GM23338 (cell line): Measurements from ENCODE around the gene TTC28. TPM values are rescaled to one million over a fixed set of nuclear protein-coding genes. Genes with fewer than 3 reads are reported as not detected.

Source experiments
- ATAC-seq: fragments of 200-7000 bp; cut with Tn5 transposase; 3 replicates; pipeline ENCODE4 v1.9.1; 2020
- DNase-seq: peaks from one replicate; pipeline ENCODE4 v3.0.0-alpha.2; 2015; ENCODE audit warnings: low spot score
- H2AFZ ChIP-seq: fragments of 200-600 bp; sonication (generic); 2 replicates; pipeline ENCODE4 v1.8.0; 2016; ENCODE audit warnings: antibody characterized with exemption, mild to moderate bottlenecking, moderate library complexity
- H3F3A ChIP-seq: fragments of 200-600 bp; sonication (generic); replicated peaks from 2 replicates; pipeline ENCODE4 v1.8.0; 2017; ENCODE audit warnings: antibody characterized with exemption, mixed run types, low read depth
- H3K27ac ChIP-seq: fragments of 200-600 bp; sonication (generic); 2 replicates; pipeline ENCODE4 v1.6.1; 2016; ENCODE audit warnings: low read depth
- H3K27me3 ChIP-seq: fragments of 200-600 bp; sonication (generic); 2 replicates; pipeline ENCODE4 v1.8.0; 2016; ENCODE audit warnings: mild to moderate bottlenecking, mixed run types, moderate library complexity; ENCODE audit not compliant: insufficient read depth
- H3K36me3 ChIP-seq: fragments of 200-600 bp; sonication (generic); 2 replicates; pipeline ENCODE4 v1.8.0; 2016; ENCODE audit warnings: mild to moderate bottlenecking; ENCODE audit not compliant: insufficient read depth
- H3K4me1 ChIP-seq: fragments of 200-600 bp; sonication (generic); 2 replicates; pipeline ENCODE4 v1.8.0; 2016; ENCODE audit warnings: mild to moderate bottlenecking, moderate library complexity; ENCODE audit not compliant: insufficient read depth
- H3K4me2 ChIP-seq: fragments of 200-600 bp; sonication (generic); 2 replicates; pipeline ENCODE4 v1.7.1; 2017; ENCODE audit warnings: mixed run types
- H3K4me3 ChIP-seq: fragments of 200-600 bp; sonication (generic); 2 replicates; pipeline ENCODE4 v1.6.1; 2016; ENCODE audit warnings: mixed run types
- H3K79me2 ChIP-seq: fragments of 200-600 bp; sonication (generic); replicated peaks from 2 replicates; pipeline ENCODE4 v1.8.0; 2017; ENCODE audit warnings: mild to moderate bottlenecking; ENCODE audit not compliant: insufficient read depth
- H3K9me2 ChIP-seq: fragments of 200-600 bp; sonication (generic); 2 replicates; pipeline ENCODE4 v1.8.0; 2017; ENCODE audit not compliant: insufficient read depth
- H4K20me1 ChIP-seq: fragments of 200-600 bp; sonication (generic); replicated peaks from 2 replicates; pipeline ENCODE4 v1.8.0; 2017; ENCODE audit warnings: mild to moderate bottlenecking; ENCODE audit not compliant: insufficient read depth
- H3K27ac Mint-ChIP-seq: 2 replicates; pipeline ENCODE4 v1.8.0; 2020; ENCODE audit warnings: inconsistent platforms, mild to moderate bottlenecking, moderate library complexity, mixed read lengths
- H3K27me3 Mint-ChIP-seq: 3 replicates; pipeline ENCODE4 v1.8.0; 2022; ENCODE audit warnings: low read depth, mild to moderate bottlenecking, moderate library complexity, mixed read lengths, inconsistent platforms; ENCODE audit not compliant: insufficient read depth, poor library complexity
- H3K36me3 Mint-ChIP-seq: 3 replicates; pipeline ENCODE4 v1.8.0; 2021; ENCODE audit warnings: low read depth, mild to moderate bottlenecking, inconsistent platforms, moderate library complexity, mixed read lengths
- H3K4me1 Mint-ChIP-seq: 3 replicates; pipeline ENCODE4 v1.8.0; 2020; ENCODE audit warnings: mild to moderate bottlenecking, inconsistent platforms, mixed read lengths
- H3K4me3 Mint-ChIP-seq: 3 replicates; pipeline ENCODE4 v1.8.0; 2021; ENCODE audit warnings: moderate library complexity, mild to moderate bottlenecking, inconsistent platforms, mixed read lengths
- H3K9me3 Mint-ChIP-seq: 3 replicates; pipeline ENCODE4 v1.8.0; 2020; ENCODE audit warnings: moderate library complexity, mild to moderate bottlenecking, inconsistent platforms, mixed read lengths
- CREB1 ChIP-seq: fragments of 250-450 bp; sonication (Bioruptor Pico); IDR thresholded peaks from 2 replicates; pipeline ENCODE4 v1.5.0; 2020; ENCODE audit warnings: low read depth, mild to moderate bottlenecking, moderate library complexity
- CTCF ChIP-seq, 2 experiments: fragments of 200-600 bp in 1 of 2; sonication (generic) in 1 of 2; conservative IDR thresholded peaks; 2 replicates each; pipeline versions ENCODE4 v1.5.1 to v1.6.1; 2016 to 2017; ENCODE audit warnings: antibody characterized with exemption in 2 of 2, low read depth in 2 of 2, mild to moderate bottlenecking in 2 of 2, moderate library complexity in 1 of 2
- EZH2 ChIP-seq: fragments of 200-600 bp; sonication (generic); IDR thresholded peaks from one replicate; pipeline ENCODE4 v1.8.0; 2017; ENCODE audit warnings: antibody characterized with exemption, mild to moderate bottlenecking, low read depth; ENCODE audit not compliant: unreplicated experiment
- EZH2phosphoT487 ChIP-seq: fragments of 200-600 bp; sonication (generic); IDR thresholded peaks from one replicate; pipeline ENCODE4 v1.8.1; 2018; ENCODE audit warnings: antibody characterized with exemption; ENCODE audit not compliant: unreplicated experiment
- JUNB ChIP-seq: IDR thresholded peaks from one replicate; pipeline ENCODE4 v1.6.1; 2016; ENCODE audit warnings: antibody characterized with exemption; ENCODE audit not compliant: unreplicated experiment
- NANOG ChIP-seq: IDR thresholded peaks from 2 replicates; pipeline ENCODE4 v1.6.1; 2016; ENCODE audit warnings: antibody characterized with exemption, borderline replicate concordance
- POLR2AphosphoS5 ChIP-seq: IDR thresholded peaks from 2 replicates; pipeline ENCODE4 v1.6.1; 2016; ENCODE audit warnings: antibody characterized with exemption, low read depth
- REST ChIP-seq: IDR thresholded peaks from one replicate; pipeline ENCODE4 v1.6.1; 2018; ENCODE audit warnings: antibody characterized with exemption; ENCODE audit not compliant: unreplicated experiment
- STAT1 ChIP-seq: IDR thresholded peaks from one replicate; pipeline ENCODE4 v1.6.1; 2016; ENCODE audit warnings: antibody characterized with exemption; ENCODE audit not compliant: unreplicated experiment
- ZNF114 ChIP-seq: fragments of 250-450 bp; sonication (Bioruptor Pico); IDR thresholded peaks from 2 replicates; pipeline ENCODE4 v1.5.0; 2020; ENCODE audit warnings: mild to moderate bottlenecking, moderate library complexity
- ZNF331 ChIP-seq: fragments of 250-450 bp; sonication (Bioruptor Pico); IDR thresholded peaks from 2 replicates; pipeline ENCODE4 v1.5.0; 2020; ENCODE audit warnings: low read depth, mild to moderate bottlenecking, moderate library complexity
- polyA plus RNA-seq: library from polyadenylated mRNA; unstranded; fragments of >200 nt; fragmentation: Nextera tagmentation; extraction: Ambion mirVana; gene quantifications from 2 replicates; pipeline ENCODE4 v1.2.1, GENCODE V29; 2016
- total RNA-seq: library from RNA; depleted of rRNA; stranded (reverse); fragments of >200 nt; shearing (Covaris generic); gene quantifications from 2 replicates; pipeline ENCODE4 v1.2.3, GENCODE V29; 2014
- TF ChIP-seq, protein P1 (sequence below): IDR thresholded peaks from 2 replicates; pipeline ENCODE4 v1.6.1; 2016; ENCODE audit warnings: antibody characterized with exemption
- TF ChIP-seq, protein P2 (sequence below): fragments of 250-450 bp; sonication (Bioruptor Pico); IDR thresholded peaks from 2 replicates; pipeline ENCODE4 v1.5.0; 2020; ENCODE audit warnings: mild to moderate bottlenecking, moderate library complexity

Gene TTC28
- total and polyA plus RNA-seq, 2 experiments from 2014 or later = 4.5 to 16.1 TPM

GRCh38 chr22:28019360-28019759, 660.3 kb downstream of the TTC28 start:
- TF ChIP-seq ZNF331 (CRISPR knock-in tag) = no peak
- TF ChIP-seq REST = no peak
- TF ChIP-seq EZH2phosphoT487 = no peak
- no peak for TF ChIP-seq POLR2AphosphoS5
- TF ChIP-seq CREB1 = no peak
- TF ChIP-seq CTCF (conservative IDR thresholded peaks at IDR 0.05; ENCODE audit: low read depth in 2 of 2) = no peak
- no peak for TF ChIP-seq EZH2
- no peak for TF ChIP-seq JUNB
- TF ChIP-seq STAT1 = no peak
- no peak for TF ChIP-seq ZNF114 (CRISPR knock-in tag)
- no peak for TF ChIP-seq NANOG
- TF ChIP-seq, protein P1, sequence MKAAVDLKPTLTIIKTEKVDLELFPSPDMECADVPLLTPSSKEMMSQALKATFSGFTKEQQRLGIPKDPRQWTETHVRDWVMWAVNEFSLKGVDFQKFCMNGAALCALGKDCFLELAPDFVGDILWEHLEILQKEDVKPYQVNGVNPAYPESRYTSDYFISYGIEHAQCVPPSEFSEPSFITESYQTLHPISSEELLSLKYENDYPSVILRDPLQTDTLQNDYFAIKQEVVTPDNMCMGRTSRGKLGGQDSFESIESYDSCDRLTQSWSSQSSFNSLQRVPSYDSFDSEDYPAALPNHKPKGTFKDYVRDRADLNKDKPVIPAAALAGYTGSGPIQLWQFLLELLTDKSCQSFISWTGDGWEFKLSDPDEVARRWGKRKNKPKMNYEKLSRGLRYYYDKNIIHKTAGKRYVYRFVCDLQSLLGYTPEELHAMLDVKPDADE = no peak
- TF ChIP-seq, protein P2, sequence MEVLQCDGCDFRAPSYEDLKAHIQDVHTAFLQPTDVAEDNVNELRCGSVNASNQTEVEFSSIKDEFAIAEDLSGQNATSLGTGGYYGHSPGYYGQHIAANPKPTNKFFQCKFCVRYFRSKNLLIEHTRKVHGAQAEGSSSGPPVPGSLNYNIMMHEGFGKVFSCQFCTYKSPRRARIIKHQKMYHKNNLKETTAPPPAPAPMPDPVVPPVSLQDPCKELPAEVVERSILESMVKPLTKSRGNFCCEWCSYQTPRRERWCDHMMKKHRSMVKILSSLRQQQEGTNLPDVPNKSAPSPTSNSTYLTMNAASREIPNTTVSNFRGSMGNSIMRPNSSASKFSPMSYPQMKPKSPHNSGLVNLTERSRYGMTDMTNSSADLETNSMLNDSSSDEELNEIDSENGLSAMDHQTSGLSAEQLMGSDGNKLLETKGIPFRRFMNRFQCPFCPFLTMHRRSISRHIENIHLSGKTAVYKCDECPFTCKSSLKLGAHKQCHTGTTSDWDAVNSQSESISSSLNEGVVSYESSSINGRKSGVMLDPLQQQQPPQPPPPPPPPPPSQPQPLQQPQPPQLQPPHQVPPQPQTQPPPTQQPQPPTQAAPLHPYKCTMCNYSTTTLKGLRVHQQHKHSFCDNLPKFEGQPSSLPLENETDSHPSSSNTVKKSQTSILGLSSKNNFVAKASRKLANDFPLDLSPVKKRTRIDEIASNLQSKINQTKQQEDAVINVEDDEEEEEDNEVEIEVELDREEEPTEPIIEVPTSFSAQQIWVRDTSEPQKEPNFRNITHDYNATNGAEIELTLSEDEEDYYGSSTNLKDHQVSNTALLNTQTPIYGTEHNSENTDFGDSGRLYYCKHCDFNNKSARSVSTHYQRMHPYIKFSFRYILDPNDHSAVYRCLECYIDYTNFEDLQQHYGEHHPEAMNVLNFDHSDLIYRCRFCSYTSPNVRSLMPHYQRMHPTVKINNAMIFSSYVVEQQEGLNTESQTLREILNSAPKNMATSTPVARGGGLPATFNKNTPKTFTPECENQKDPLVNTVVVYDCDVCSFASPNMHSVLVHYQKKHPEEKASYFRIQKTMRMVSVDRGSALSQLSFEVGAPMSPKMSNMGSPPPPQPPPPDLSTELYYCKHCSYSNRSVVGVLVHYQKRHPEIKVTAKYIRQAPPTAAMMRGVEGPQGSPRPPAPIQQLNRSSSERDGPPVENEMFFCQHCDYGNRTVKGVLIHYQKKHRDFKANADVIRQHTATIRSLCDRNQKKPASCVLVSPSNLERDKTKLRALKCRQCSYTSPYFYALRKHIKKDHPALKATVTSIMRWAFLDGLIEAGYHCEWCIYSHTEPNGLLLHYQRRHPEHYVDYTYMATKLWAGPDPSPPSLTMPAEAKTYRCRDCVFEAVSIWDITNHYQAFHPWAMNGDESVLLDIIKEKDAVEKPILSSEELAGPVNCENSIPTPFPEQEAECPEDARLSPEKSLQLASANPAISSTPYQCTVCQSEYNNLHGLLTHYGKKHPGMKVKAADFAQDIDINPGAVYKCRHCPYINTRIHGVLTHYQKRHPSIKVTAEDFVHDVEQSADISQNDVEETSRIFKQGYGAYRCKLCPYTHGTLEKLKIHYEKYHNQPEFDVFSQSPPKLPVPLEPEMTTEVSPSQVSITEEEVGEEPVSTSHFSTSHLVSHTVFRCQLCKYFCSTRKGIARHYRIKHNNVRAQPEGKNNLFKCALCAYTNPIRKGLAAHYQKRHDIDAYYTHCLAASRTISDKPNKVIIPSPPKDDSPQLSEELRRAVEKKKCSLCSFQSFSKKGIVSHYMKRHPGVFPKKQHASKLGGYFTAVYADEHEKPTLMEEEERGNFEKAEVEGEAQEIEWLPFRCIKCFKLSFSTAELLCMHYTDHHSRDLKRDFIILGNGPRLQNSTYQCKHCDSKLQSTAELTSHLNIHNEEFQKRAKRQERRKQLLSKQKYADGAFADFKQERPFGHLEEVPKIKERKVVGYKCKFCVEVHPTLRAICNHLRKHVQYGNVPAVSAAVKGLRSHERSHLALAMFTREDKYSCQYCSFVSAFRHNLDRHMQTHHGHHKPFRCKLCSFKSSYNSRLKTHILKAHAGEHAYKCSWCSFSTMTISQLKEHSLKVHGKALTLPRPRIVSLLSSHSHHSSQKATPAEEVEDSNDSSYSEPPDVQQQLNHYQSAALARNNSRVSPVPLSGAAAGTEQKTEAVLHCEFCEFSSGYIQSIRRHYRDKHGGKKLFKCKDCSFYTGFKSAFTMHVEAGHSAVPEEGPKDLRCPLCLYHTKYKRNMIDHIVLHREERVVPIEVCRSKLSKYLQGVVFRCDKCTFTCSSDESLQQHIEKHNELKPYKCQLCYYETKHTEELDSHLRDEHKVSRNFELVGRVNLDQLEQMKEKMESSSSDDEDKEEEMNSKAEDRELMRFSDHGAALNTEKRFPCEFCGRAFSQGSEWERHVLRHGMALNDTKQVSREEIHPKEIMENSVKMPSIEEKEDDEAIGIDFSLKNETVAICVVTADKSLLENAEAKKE (CRISPR knock-in tag) = no peak
- Histone ChIP-seq H3F3A (no peaks in the 10 kb centered on the region), H3K4me1 (no peaks in the 10 kb centered on the region), H2AFZ (no peak overlapping the region), H3K4me2 (no peak overlapping the region), H4K20me1 (no peaks in the 10 kb centered on the region), H3K27me3 (no peaks in the 10 kb centered on the region), H3K9me2 (no peaks in the 10 kb centered on the region), H3K36me3 (no peaks in the 10 kb centered on the region), H3K4me3 (no peak overlapping the region), H3K27ac (no peak overlapping the region), H3K79me2 (no peaks in the 10 kb centered on the region)
- H3K36me3 Mint-ChIP-seq = no peaks in the 10 kb centered on the region
- DNase-seq (no peak), ATAC-seq (no peak)
- no peak overlapping the region for H3K4me3 Mint-ChIP-seq
- H3K27ac Mint-ChIP-seq = no peak overlapping the region
- H3K9me3 Mint-ChIP-seq = no peaks in the 10 kb centered on the region; the same call in 2 of the 3 replicates
- peaks cover 16% of the 10 kb centered on the region for H3K4me1 Mint-ChIP-seq
- H3K27me3 Mint-ChIP-seq = peaks cover 4% of the 10 kb centered on the region
